Thoracic aorta (tissue), 2 donors: ENCODE results near the gene KRTAP5-3. TPM values are rescaled to one million over a fixed set of nuclear protein-coding genes. Genes with fewer than 3 reads are reported as not detected.

Source experiments
- ATAC-seq: fragments of 150-250 bp; one replicate; pipeline ENCODE4 v1.8.0; 2017; ENCODE audit warnings: low read depth; ENCODE audit not compliant: insufficient number of reproducible peaks, low FRiP score
- DNase-seq: peaks from one replicate; pipeline ENCODE4 v3.0.0-alpha.2; 2020; ENCODE audit warnings: low spot score
- H3K27ac ChIP-seq, 2 donors: fragments of 200-600 bp; sonication (generic); 1 replicate in 1 of 2; 2 replicates in 1 of 2; pipeline ENCODE4 v1.5.1; 2016; ENCODE audit warnings: mild to moderate bottlenecking in 2 of 2, moderate library complexity in 2 of 2
- H3K27me3 ChIP-seq: fragments of 200-600 bp; sonication (generic); replicated peaks from 2 replicates; pipeline ENCODE4 v1.6.0; 2016; ENCODE audit warnings: mild to moderate bottlenecking; ENCODE audit not compliant: insufficient read depth
- H3K36me3 ChIP-seq: fragments of 200-600 bp; sonication (generic); one replicate; pipeline ENCODE4 v1.5.1; 2016
- H3K4me1 ChIP-seq, 2 donors: fragments of 200-600 bp; sonication (generic); 1 replicate in 1 of 2; 2 replicates in 1 of 2; pipeline versions ENCODE4 v1.5.1 to v1.6.0; 2016; ENCODE audit warnings: low read depth in 2 of 2, mild to moderate bottlenecking in 1 of 2; ENCODE audit not compliant: control insufficient read depth in 1 of 2
- H3K4me3 ChIP-seq: fragments of 200-600 bp; sonication (generic); 2 replicates; pipeline ENCODE4 v1.5.1; 2016; ENCODE audit warnings: mild to moderate bottlenecking
- H3K9me3 ChIP-seq: fragments of 200-600 bp; sonication (generic); 2 replicates; pipeline ENCODE4 v1.5.1; 2016
- total RNA-seq, 2 donors: library from RNA; depleted of rRNA; stranded (reverse); fragments of >200 nt; gene quantifications; one replicate each; pipeline versions ENCODE4 v1.1.0 to v1.2.3, GENCODE V29; 2016
- TF ChIP-seq, protein P1 (sequence below): fragments of 200-600 bp; sonication (generic); IDR thresholded peaks from one replicate; pipeline ENCODE4 v1.5.1; 2019; ENCODE audit warnings: antibody characterized with exemption

The KRTAP5-3 gene
- total RNA-seq, 2 donors from 2014 or later, result not detected

DNA sequence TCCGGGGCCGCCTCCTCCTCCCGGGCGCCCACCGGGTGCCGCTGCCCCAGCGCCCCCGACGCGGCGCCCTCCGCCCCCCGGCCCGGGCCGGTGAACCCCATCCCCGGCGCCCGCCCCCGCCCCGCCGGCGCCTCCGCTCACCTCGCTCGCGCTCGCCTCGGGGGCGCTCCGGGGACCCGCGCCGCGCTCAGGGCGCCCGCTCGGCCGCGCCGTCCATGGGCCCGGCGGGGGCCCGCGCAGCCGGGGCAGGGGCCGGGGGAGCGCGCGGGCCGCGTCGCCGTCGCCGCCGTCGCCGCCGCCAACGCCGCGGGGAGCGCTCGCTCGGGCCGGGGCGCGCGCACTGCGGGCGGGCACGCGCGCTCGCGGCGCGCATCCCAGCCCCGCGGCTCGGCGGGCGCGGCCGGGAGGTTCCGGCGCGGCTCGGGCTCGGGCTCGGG is 36.5 kb downstream of the KRTAP5-3 start:
- Histone ChIP-seq H3K9me3 (no peaks in the 10 kb centered on the region), H3K27ac (peak overlapping the region; percentile 67 to 69), H3K4me1 (peaks cover 14 to 58% of the 10 kb centered on the region in 2 donors), H3K4me3 (peak overlapping the region; percentile 94), H3K36me3 (no peaks in the 10 kb centered on the region), H3K27me3 (no peaks in the 10 kb centered on the region)
- DNase-seq, result no peak
- TF ChIP-seq, protein P1, sequence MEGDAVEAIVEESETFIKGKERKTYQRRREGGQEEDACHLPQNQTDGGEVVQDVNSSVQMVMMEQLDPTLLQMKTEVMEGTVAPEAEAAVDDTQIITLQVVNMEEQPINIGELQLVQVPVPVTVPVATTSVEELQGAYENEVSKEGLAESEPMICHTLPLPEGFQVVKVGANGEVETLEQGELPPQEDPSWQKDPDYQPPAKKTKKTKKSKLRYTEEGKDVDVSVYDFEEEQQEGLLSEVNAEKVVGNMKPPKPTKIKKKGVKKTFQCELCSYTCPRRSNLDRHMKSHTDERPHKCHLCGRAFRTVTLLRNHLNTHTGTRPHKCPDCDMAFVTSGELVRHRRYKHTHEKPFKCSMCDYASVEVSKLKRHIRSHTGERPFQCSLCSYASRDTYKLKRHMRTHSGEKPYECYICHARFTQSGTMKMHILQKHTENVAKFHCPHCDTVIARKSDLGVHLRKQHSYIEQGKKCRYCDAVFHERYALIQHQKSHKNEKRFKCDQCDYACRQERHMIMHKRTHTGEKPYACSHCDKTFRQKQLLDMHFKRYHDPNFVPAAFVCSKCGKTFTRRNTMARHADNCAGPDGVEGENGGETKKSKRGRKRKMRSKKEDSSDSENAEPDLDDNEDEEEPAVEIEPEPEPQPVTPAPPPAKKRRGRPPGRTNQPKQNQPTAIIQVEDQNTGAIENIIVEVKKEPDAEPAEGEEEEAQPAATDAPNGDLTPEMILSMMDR, result no peak
- no peak for ATAC-seq

DNA sequence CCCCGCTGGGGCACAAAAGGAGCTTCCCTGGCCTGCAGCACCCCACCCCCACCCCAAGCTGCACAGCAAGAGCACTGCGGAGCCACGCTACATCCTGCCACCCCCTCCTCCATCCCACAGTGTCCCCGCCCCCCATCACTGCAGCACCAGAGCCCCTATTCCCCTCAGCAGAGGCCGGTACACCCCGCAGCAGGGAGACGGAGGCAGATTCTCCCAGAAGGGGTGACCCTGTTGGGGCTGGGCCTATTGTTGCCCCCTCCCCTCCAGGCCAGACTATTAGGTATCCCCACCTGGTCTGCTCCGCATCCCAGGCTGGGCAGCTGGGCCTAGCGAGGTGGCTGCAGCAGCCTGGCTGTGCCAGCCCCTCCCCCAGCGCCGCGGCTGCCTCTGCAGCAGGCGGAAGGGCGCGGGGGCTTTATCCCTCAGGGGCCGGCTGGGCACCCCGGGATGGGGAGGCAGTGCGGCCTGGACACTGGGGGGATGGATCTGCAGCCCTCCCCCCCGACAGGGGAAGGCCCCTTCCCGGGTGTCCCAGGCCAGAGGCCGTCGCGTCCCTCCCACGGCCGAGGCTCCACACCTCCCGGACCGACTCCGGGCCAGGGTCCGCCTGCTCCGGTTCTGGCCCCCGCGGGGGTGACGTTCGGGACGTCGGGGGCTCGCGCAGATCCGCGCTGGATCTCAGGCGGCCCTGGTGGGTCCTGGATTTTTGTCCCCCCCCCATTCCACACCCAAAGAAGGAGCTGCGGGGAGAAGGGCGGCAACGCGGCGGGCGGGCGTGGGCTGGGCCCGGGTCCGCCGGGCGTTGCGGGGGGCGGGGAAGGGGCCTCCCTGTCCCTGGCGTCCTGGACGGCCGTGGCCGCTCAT is 37.1 kb downstream of the KRTAP5-3 start:
- DNase-seq, result no peak
- H3K36me3 ChIP-seq, result no peaks in the 10 kb centered on the region
- H3K27me3 ChIP-seq, result no peaks in the 10 kb centered on the region
- H3K4me3 ChIP-seq, result peak overlapping the region; percentile 94
- no peaks in the 10 kb centered on the region for H3K9me3 ChIP-seq
- TF ChIP-seq, protein P1, result no peak
- peak overlapping the region; percentile 67 to 69 for H3K27ac ChIP-seq
- no peak for ATAC-seq
- H3K4me1 ChIP-seq, result peaks cover 14 to 63% of the 10 kb centered on the region in 2 donors

DNA sequence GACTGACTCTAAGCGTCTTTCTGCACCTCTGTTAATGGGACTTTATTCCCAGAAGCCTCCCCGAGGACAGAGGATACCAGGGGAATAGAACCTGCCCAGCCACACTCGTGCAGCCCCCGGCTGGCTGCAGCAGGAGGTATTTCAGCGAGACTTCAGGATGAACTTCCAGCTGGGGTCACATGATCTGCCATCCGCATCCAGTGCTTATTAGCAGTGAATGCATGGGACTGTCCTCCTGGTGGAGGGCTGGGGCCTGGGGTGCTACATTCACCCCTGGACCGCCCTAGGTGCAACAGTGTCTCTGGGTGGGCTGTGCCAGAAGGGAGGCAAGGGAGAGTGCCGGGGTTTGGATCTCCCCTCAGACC is 37.8 kb downstream of the KRTAP5-3 start:
- Histone ChIP-seq H3K27me3 (no peaks in the 10 kb centered on the region), H3K9me3 (no peaks in the 10 kb centered on the region), H3K4me3 (peak overlapping the region; percentile 94), H3K4me1 (peaks cover 14 to 69% of the 10 kb centered on the region in 2 donors), H3K27ac (peak overlapping the region in 1 of 2 donors; percentile 67), H3K36me3 (no peaks in the 10 kb centered on the region)
- DNase-seq (no peak), ATAC-seq (no peak)
- TF ChIP-seq, protein P1, result no peak

DNA sequence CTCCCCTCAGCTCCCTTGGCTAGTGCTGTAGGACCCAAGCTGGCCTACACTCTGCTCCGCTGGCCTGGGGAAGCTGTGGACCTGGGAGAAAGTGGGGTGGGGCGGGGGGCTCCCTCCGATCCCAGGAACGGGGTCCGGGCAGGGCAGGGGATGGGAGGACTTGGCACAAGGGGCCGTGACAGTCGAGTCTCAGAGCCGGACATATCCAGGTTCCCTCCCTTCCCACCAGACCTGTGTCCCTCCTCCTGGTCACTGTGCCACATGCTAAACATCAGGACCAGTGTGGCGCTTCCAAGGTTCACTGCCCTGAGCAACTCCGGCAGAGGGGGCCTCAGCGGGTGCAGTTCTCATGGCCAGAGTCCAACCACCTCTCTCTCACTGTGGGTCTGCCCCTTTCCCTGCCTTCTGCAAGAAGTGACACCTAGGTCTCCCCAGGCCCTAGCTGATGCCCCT is 38.2 kb downstream of the KRTAP5-3 start:
- Histone ChIP-seq H3K4me1 (peaks cover 14 to 74% of the 10 kb centered on the region in 2 donors), H3K27me3 (no peaks in the 10 kb centered on the region), H3K4me3 (peak overlapping the region; percentile 94), H3K27ac (no peak overlapping the region), H3K9me3 (no peaks in the 10 kb centered on the region), H3K36me3 (no peaks in the 10 kb centered on the region)
- TF ChIP-seq, protein P1, result no peak
- DNase-seq (no peak), ATAC-seq (no peak)

DNA sequence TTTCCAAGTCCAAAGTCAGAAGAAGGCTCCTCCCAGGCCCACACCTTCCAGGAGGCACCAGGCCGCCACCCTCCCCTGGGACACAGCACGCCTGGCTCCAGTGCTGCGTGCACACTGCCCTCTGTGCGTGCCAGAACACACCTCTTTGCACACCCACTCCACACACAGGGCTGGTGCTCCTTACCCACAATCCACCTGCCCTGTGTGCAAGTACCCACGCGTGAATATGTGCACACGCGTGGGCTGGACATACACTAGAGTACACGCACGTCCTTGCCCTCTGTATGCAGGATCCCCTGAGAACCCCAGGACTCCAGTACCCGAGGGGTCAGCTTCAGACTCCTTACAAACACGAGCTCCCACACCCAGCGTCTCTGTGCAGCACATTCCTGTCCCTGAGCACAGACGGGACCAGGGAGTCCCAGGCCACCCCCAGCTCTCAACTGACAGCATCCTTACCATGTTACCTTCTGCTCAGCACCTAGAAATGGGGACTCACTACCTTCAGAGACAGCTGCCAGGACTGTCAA is 38.9 kb downstream of the KRTAP5-3 start:
- ATAC-seq (no peak), DNase-seq (no peak)
- Histone ChIP-seq H3K4me1 (peaks cover 14 to 78% of the 10 kb centered on the region in 2 donors), H3K4me3 (no peak overlapping the region), H3K36me3 (no peaks in the 10 kb centered on the region), H3K27ac (no peak overlapping the region), H3K27me3 (no peaks in the 10 kb centered on the region), H3K9me3 (no peaks in the 10 kb centered on the region)
- TF ChIP-seq, protein P1, result no peak
